Heart left ventricle (tissue), 16 donors: ENCODE results near the gene RCHY1. TPM values are rescaled to one million over a fixed set of nuclear protein-coding genes. Genes with fewer than 3 reads are reported as not detected.

Experiments used
- ATAC-seq, 4 donors: fragments of 200-7000 bp; cut with Tn5 transposase; one replicate each; pipeline ENCODE4 v1.9.1; 2020 to 2022; ENCODE audit warnings: moderate library complexity in 4 of 4, mild to moderate bottlenecking in 3 of 4, moderate number of reproducible peaks in 1 of 4
- DNase-seq, 5 donors: peaks; one replicate each; pipeline ENCODE4 v3.0.0-alpha.2; 2020
- H3K27ac ChIP-seq, 12 donors: fragments of 200-600 bp; sonication (generic) in 4 of 12; one replicate each; pipeline versions ENCODE4 v1.5.0 to v1.8.0; 2016 to 2022; ENCODE audit warnings: mild to moderate bottlenecking in 2 of 12
- H3K27me3 ChIP-seq, 9 donors: fragments of 200-600 bp; sonication (generic) in 2 of 9; one replicate each; pipeline versions ENCODE4 v1.5.1 to v1.8.0; 2016 to 2022; ENCODE audit warnings: mild to moderate bottlenecking in 3 of 9
- H3K36me3 ChIP-seq, 9 donors: fragments of 200-600 bp; sonication (generic) in 2 of 9; one replicate each; pipeline versions ENCODE4 v1.5.0 to v1.8.0; 2018 to 2022; ENCODE audit warnings: mild to moderate bottlenecking in 2 of 9
- H3K4me1 ChIP-seq, 12 donors: fragments of 200-600 bp; sonication (generic) in 4 of 12; one replicate each; pipeline versions ENCODE4 v1.5.0 to v1.8.0; 2016 to 2022; ENCODE audit warnings: mild to moderate bottlenecking in 3 of 12
- H3K4me3 ChIP-seq, 12 donors: fragments of 200-600 bp; sonication (generic) in 4 of 12; one replicate each; pipeline versions ENCODE4 v1.5.0 to v1.8.0; 2017 to 2022; ENCODE audit warnings: mild to moderate bottlenecking in 9 of 12, moderate library complexity in 4 of 12
- H3K9me3 ChIP-seq, 12 donors: fragments of 200-600 bp; sonication (generic) in 4 of 12; one replicate each; pipeline versions ENCODE4 v1.5.0 to v1.8.0; 2016 to 2022; ENCODE audit warnings: mild to moderate bottlenecking in 1 of 12
- POLR2A ChIP-seq, 2 donors: fragments of 450-650 bp; IDR thresholded peaks; one replicate each; pipeline ENCODE4 v1.6.1; 2017; ENCODE audit warnings: antibody characterized with exemption in 2 of 2, mild to moderate bottlenecking in 2 of 2, moderate library complexity in 2 of 2
- WGBS, 4 donors: extraction: QIAGEN DNeasy Blood & Tissue Kit in 2 of 4; methylation state at CpG; one replicate each; pipeline versions ENCODE4 v1.1.5 to v1.1.7; 2013 to 2018; 5-methylcytosine and 5-hydroxymethylcytosine counted together
- intact Hi-C, 10 donors: fragments of 100-400 bp; cut with DNase I; formaldehyde crosslinking; loops; one replicate each; pipeline versions ENCODE4 v1.11.1 to v1.14.2; 2022
- polyA plus RNA-seq, 2 donors: library from polyadenylated mRNA; stranded (reverse); fragments of 200-250 nt; gene quantifications; one replicate each; pipeline ENCODE4 v1.2.3, GENCODE V29; 2013
- total RNA-seq, 9 donors: library from RNA; depleted of rRNA in 2 of 9; stranded (reverse); fragments of >200 nt in 2 of 9; fragmentation: NEBNext Ultra II Directional in 3 of 9; extraction: Animal tissue kit (Norgen Biotek cat#: 25700) in 3 of 9; gene quantifications; one replicate each; pipeline versions ENCODE4 v1.1.0 to v1.2.4, GENCODE V29; 2016 to 2023
- TF ChIP-seq, protein P1 (sequence below), 12 donors: fragments of 200-600 bp; sonication (generic) in 4 of 12; IDR thresholded peaks; one replicate each; pipeline versions ENCODE4 v1.5.0 to v1.8.0; 2018 to 2022; ENCODE audit warnings: antibody characterized with exemption in 12 of 12, mild to moderate bottlenecking in 5 of 12
- donor health status: ischemic (EF 13 %, LVEDD 7.1; RV severe dilation, severe dysfunction).
- donor health status: healthy with polysubstance abuse.
- donor health status: DM: no; HTN: yes; CAD: no.
- donor health status: DM: no; HTN: no; CAD: no.
- donor health status: ischemic (EF 25% LVEDD 6.9; RV normal size, moderate dysfunction).
- donor health status: ischemic (EF 25% LVEDD 5.7; RV mildly dilated, moderate dysfunction).
- donor health status: healthy.
- donor health status: DM: yes; HTN: yes; CAD: no.
- donor health status: ischemic (EF 35%, LVEDD 5.7; RV mildly dilated, moderate dysfunction).
- donor health status: nonischemic (EF 11% LVEDD 7.7; RV severe dilation, severe dysfunction).
- donor health status: DM: yes; HTN: yes; CAD: no.
- donor health status: PGD.
- donor health status: ischemic (EF 29% LVEDD 5.4; RV normal size, mild dysfunction).
- donor health status: nonischemic (EF 23%, LVEDD 6.1; RV moderate dilation, normal function).

RCHY1 gene
- total and polyA plus RNA-seq, 11 donors, result 17.7 to 54.1 (median 38.4) TPM

DNA sequence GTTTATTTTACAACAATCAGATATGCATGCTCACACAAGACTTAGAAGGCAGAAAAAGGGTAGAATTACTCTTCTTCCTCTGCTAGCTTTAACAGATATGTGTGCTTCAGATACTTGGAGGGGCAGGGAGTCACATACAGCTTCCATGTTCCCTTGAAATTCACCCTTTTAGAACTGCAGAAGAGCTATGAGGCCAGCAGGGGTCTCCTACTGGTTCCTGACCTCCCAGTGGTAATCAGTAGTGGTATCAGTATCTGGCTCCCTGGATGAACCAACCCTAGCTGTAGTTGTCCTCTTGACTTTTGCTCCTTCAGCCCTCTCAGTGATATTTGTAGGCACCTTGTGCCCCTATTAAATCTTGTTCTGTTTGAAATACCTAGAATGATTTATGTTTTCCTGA, 81.5 kb downstream of the RCHY1 start:
- DNase-seq (no peak), ATAC-seq (no peak)
- H3K4me3 ChIP-seq, result no peak overlapping the region
- H3K27ac ChIP-seq, result no peak overlapping the region
- intact Hi-C loops, result no loop called here
- peaks cover 0 to 15% (median 0%) of the 10 kb centered on the region in 12 donors for H3K9me3 ChIP-seq
- no peak for TF ChIP-seq POLR2A (IDR thresholded peaks at IDR 0.05)
- TF ChIP-seq, protein P1, sequence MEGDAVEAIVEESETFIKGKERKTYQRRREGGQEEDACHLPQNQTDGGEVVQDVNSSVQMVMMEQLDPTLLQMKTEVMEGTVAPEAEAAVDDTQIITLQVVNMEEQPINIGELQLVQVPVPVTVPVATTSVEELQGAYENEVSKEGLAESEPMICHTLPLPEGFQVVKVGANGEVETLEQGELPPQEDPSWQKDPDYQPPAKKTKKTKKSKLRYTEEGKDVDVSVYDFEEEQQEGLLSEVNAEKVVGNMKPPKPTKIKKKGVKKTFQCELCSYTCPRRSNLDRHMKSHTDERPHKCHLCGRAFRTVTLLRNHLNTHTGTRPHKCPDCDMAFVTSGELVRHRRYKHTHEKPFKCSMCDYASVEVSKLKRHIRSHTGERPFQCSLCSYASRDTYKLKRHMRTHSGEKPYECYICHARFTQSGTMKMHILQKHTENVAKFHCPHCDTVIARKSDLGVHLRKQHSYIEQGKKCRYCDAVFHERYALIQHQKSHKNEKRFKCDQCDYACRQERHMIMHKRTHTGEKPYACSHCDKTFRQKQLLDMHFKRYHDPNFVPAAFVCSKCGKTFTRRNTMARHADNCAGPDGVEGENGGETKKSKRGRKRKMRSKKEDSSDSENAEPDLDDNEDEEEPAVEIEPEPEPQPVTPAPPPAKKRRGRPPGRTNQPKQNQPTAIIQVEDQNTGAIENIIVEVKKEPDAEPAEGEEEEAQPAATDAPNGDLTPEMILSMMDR (IDR thresholded peaks at IDR 0.05), result peak in 2 of 12 donors; percentile 7
- H3K4me1 ChIP-seq, result no peaks in the 10 kb centered on the region
- H3K36me3 ChIP-seq, result no peaks in the 10 kb centered on the region
- no peaks in the 10 kb centered on the region for H3K27me3 ChIP-seq

DNA sequence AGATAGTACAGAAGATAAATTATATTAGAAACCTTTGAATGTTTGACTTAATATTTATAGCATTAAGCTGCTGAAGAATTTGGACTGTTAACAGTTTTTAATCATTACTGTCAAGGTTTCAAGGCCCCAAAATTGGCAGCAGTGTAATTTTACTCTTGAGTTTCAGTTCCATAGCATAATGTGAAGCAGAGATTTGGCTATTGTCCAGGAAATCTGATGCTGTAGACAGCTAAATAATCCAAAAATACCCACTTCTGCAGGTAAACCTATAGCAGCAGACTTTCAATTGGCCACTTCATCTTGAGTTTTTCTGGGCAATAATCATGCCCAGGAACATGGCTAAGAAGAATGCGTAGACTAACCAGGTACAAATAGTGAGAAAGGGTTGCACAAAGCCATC, 85.0 kb downstream of the RCHY1 start:
- intact Hi-C loops, result no loop called here
- no peak overlapping the region for H3K27ac ChIP-seq
- no peaks in the 10 kb centered on the region for H3K4me1 ChIP-seq
- no peaks in the 10 kb centered on the region for H3K9me3 ChIP-seq
- no peak overlapping the region for H3K4me3 ChIP-seq
- TF ChIP-seq POLR2A (IDR thresholded peaks at IDR 0.05), result no peak
- TF ChIP-seq, protein P1 (IDR thresholded peaks at IDR 0.05), result no peak
- no peak for ATAC-seq
- H3K27me3 ChIP-seq, result no peaks in the 10 kb centered on the region
- WGBS, 4 donors, result 8 to 63% (median 61%) methylated on average over 1 of the region's 1 CpG
- H3K36me3 ChIP-seq, result no peaks in the 10 kb centered on the region
- no peak for DNase-seq

Other genes with a start within 250 kb of the RCHY1 start
- 10 to 100 TPM; 10.9 to 22.6 (median 16.3) TPM for gene THAP6, start 70 bp upstream of the RCHY1 start, total RNA-seq
- gene THAP6, start 70 bp upstream of the RCHY1 start, polyA plus RNA-seq, result 1 to 10 TPM; 6.5 TPM
- not detected for gene ODAPH, start 41.7 kb upstream of the RCHY1 start, total RNA-seq
- gene ODAPH, start 41.7 kb upstream of the RCHY1 start, polyA plus RNA-seq, result not detected
- 1 to 10 TPM in 1 of 9 donors, under 1 TPM in 4, not detected in 4; 0.19 to 1.1 (median 0.83) TPM for gene CDKL2, start 116.1 kb upstream of the RCHY1 start, total RNA-seq
- under 1 TPM in 1 of 2 donors, not detected in 1; 0.04 TPM for gene CDKL2, start 116.1 kb upstream of the RCHY1 start, polyA plus RNA-seq
- 100 to 1,000 TPM in 2 of 9 donors, 10 to 100 TPM in 7; 70.8 to 126 (median 87.6) TPM for gene G3BP2, start 159.0 kb upstream of the RCHY1 start, total RNA-seq
- 10 to 100 TPM; 13.0 to 57.4 TPM for gene G3BP2, start 159.0 kb upstream of the RCHY1 start, polyA plus RNA-seq
- 10 to 100 TPM; 71.8 to 87.1 (median 77.3) TPM for gene USO1, start 210.2 kb upstream of the RCHY1 start, total RNA-seq
- gene USO1, start 210.2 kb upstream of the RCHY1 start, polyA plus RNA-seq, result 10 to 100 TPM; 28.6 to 70.0 TPM